OCI-LY7 (cell line): ENCODE measurements around the gene DNAI2.

Experiments used
- EZH2phosphoT487 ChIP-seq: fragments of 200-600 bp; sonication (generic); IDR thresholded peaks from 2 replicates; pipeline ENCODE4 v1.6.1; 2018; ENCODE audit warnings: low read depth, borderline replicate concordance, mild to moderate bottlenecking, mixed run types, antibody characterized with exemption, low read length, moderate library complexity, mixed read lengths
- TF ChIP-seq, protein P1 (sequence below): fragments of 200-600 bp; sonication (generic); conservative IDR thresholded peaks from 2 replicates; pipeline ENCODE4 v1.5.1; 2014; ENCODE audit warnings: mild to moderate bottlenecking, antibody characterized with exemption, low read length, moderate library complexity, mixed read lengths

- TF ChIP-seq, protein P1, sequence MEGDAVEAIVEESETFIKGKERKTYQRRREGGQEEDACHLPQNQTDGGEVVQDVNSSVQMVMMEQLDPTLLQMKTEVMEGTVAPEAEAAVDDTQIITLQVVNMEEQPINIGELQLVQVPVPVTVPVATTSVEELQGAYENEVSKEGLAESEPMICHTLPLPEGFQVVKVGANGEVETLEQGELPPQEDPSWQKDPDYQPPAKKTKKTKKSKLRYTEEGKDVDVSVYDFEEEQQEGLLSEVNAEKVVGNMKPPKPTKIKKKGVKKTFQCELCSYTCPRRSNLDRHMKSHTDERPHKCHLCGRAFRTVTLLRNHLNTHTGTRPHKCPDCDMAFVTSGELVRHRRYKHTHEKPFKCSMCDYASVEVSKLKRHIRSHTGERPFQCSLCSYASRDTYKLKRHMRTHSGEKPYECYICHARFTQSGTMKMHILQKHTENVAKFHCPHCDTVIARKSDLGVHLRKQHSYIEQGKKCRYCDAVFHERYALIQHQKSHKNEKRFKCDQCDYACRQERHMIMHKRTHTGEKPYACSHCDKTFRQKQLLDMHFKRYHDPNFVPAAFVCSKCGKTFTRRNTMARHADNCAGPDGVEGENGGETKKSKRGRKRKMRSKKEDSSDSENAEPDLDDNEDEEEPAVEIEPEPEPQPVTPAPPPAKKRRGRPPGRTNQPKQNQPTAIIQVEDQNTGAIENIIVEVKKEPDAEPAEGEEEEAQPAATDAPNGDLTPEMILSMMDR, result no peak
- no peak for TF ChIP-seq EZH2phosphoT487
Measured at GRCh38 chr17:74343121-74343520, 69.1 kb downstream of the DNAI2 start.
